Measurements from ENCODE around the gene TBC1D10B.
"Not testable (repeated sequence)": the region's sequence is repeated elsewhere in the genome, so short reads cannot be mapped to it uniquely, and the experiment has no call there.

Gene TBC1D10B

DNA sequence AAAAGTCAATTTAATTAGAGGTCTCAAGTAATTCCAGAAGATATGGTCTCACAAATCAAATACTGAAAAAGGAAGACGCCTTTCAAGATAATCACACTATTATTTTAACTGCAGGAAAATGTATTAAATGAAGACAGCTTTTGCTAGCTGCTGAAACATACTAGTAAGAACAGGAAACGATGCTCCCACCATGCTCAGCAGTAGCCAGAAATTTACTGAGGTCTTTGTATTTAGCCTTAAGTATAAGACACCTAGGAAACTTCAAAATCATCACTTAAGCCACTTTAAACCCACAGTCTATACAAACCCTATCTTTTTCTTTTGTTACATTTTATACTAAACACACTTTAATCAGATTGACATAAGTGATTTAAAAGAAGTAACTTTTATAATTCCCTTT, 51.6 kb downstream of the TBC1D10B start:
- not testable (repeated sequence) for DNase-seq

DNA sequence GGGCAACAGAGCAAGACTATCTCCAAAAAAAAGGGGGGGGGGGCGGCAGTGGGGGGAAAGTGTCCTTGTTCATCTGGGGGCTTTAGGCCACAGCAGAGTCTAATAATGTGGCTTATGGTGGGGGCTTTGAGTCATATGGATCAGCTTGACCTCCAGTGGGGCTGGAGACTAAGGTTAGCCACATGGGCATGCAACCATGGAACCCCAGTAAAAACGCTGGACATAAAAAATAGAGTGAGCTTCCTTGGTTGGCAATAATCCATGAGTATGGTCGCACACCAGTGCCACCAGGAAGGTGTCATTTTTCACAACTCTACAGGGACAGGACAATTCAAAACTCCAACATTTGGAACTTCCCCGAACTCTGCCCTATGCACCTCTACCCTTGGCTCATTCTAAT, 59.4 kb downstream of the TBC1D10B start:
- not testable (repeated sequence) for DNase-seq

GRCh38 chr16:30309255-30309654, 61.0 kb downstream of the TBC1D10B start:
- not testable (repeated sequence) for DNase-seq

Measured in hematopoietic multipotent progenitor cell treated with erythropoietin and hydrocortisone succinate and interleukin-3 and kit ligand, for 8 days (in vitro differentiated cells).